ENCODE data around the gene RAD51B. TPM values are rescaled to one million over a fixed set of nuclear protein-coding genes. Genes with fewer than 3 reads are reported as not detected.

RAD51B gene
- total and polyA plus RNA-seq, 3 donors from 2014 or later, result 5.5 to 22.5 (median 19.1) TPM

GRCh38 chr14:68132563-68133121 is 313.1 kb downstream of the RAD51B start:
- intact Hi-C loops (cut with DNase I; ENCODE audit: low total_unique reads), result no loop called here
- 50 to 60% methylated on average over 1 of the region's 1 CpG for whole genome bisulfite sequencing, 2 donors
- Histone ChIP-seq H3K36me3 (ENCODE audit: low read depth, missing control alignments) (no peaks in the 10 kb centered on the region), H3K27me3 (no peaks in the 10 kb centered on the region), H3K4me3 (no peak overlapping the region), H3K27ac (peak overlapping the region in 1 of 2 donors; percentile 27), H3K9me3 (no peaks in the 10 kb centered on the region), H3K4me1 (no peaks in the 10 kb centered on the region)
- no peak for DNase-seq
- TF ChIP-seq CTCF (IDR thresholded peaks at IDR 0.05) (no peak), POLR2A (IDR thresholded peaks at IDR 0.05) (no peak)

- no peak for TF ChIP-seq CTCF (IDR thresholded peaks at IDR 0.05)
- TF ChIP-seq POLR2A (IDR thresholded peaks at IDR 0.05), result no peak
- 93 to 95% methylated on average over 4 of the region's 4 CpGs for WGBS, 2 donors
Measured at GRCh38 chr14:68133856-68134255, 314.3 kb downstream of the RAD51B start.

GRCh38 chr14:68135028-68135427 is 315.4 kb downstream of the RAD51B start:
- Histone ChIP-seq H3K27ac (no peak overlapping the region), H3K4me1 (no peaks in the 10 kb centered on the region), H3K27me3 (no peaks in the 10 kb centered on the region), H3K36me3 (ENCODE audit: low read depth, missing control alignments) (no peaks in the 10 kb centered on the region), H3K9me3 (no peaks in the 10 kb centered on the region), H3K4me3 (no peak overlapping the region)
- WGBS, 2 donors, result 81 to 83% methylated on average over 3 of the region's 3 CpGs
- DNase-seq, result no peak
- TF ChIP-seq POLR2A (IDR thresholded peaks at IDR 0.05), result no peak
- intact Hi-C loops (cut with DNase I; ENCODE audit: low total_unique reads), result no loop called here

More at GRCh38 chr14:68133856-68134255, 314.3 kb downstream of the RAD51B start:
- H3K27ac ChIP-seq, result no peak overlapping the region
- no peak overlapping the region for H3K4me3 ChIP-seq
- no peaks in the 10 kb centered on the region for H3K4me1 ChIP-seq
- no peaks in the 10 kb centered on the region for H3K27me3 ChIP-seq
- intact Hi-C loops (cut with DNase I; ENCODE audit: low total_unique reads), result no loop called here
- H3K36me3 ChIP-seq (ENCODE audit: low read depth, missing control alignments), result no peaks in the 10 kb centered on the region
- no peaks in the 10 kb centered on the region for H3K9me3 ChIP-seq
- DNase-seq, result no peak

- 61 to 66% methylated on average over 2 of the region's 2 CpGs for WGBS, 2 donors
- TF ChIP-seq POLR2A (IDR thresholded peaks at IDR 0.05) (no peak), CTCF (IDR thresholded peaks at IDR 0.05) (no peak)
- Histone ChIP-seq H3K4me3 (no peak overlapping the region), H3K4me1 (no peaks in the 10 kb centered on the region), H3K27ac (no peak overlapping the region), H3K9me3 (no peaks in the 10 kb centered on the region), H3K36me3 (ENCODE audit: low read depth, missing control alignments) (no peaks in the 10 kb centered on the region), H3K27me3 (no peaks in the 10 kb centered on the region)
- DNase-seq, result no peak
- intact Hi-C loops (cut with DNase I; ENCODE audit: low total_unique reads), result no loop called here
Measured at GRCh38 chr14:68135566-68135965, 316.0 kb downstream of the RAD51B start.

- WGBS, 2 donors, result 68 to 70% methylated on average over 3 of the region's 3 CpGs
- intact Hi-C loops (cut with DNase I; ENCODE audit: low total_unique reads), result no loop called here
- no peak for DNase-seq
- no peaks in the 10 kb centered on the region for H3K27me3 ChIP-seq
- H3K36me3 ChIP-seq (ENCODE audit: low read depth, missing control alignments), result no peaks in the 10 kb centered on the region
- no peak overlapping the region for H3K4me3 ChIP-seq
- peaks cover 2% of the 10 kb centered on the region for H3K4me1 ChIP-seq
- TF ChIP-seq POLR2A (IDR thresholded peaks at IDR 0.05) (no peak), CTCF (IDR thresholded peaks at IDR 0.05) (no peak)
- no peak overlapping the region for H3K27ac ChIP-seq
- no peaks in the 10 kb centered on the region for H3K9me3 ChIP-seq
Measured at GRCh38 chr14:68137704-68138619, 318.4 kb downstream of the RAD51B start.
